HepG2 (cell line): ENCODE data around the gene CENPP.

ENCODE experiments used
- CEBPG ChIP-seq: IDR thresholded peaks from 2 replicates; pipeline ENCODE4 v1.6.1; 2016
- JUND ChIP-seq: sonication (generic); formaldehyde crosslinking; IDR thresholded peaks from 2 replicates; pipeline ENCODE4 v1.8.0; 2022; ENCODE audit warnings: mild to moderate bottlenecking, missing genetic modification reagents
- KDM1A ChIP-seq: IDR thresholded peaks from 2 replicates; pipeline ENCODE4 v1.6.1; 2016; ENCODE audit warnings: missing compliant biosample characterization
- USF2 ChIP-seq, 2 experiments: sonication (generic) in 1 of 2; formaldehyde crosslinking in 1 of 2; IDR thresholded peaks; 2 replicates each; pipeline versions ENCODE4 v1.5.1 to v1.6.1; 2011 to 2020; ENCODE audit warnings: borderline replicate concordance in 1 of 2, low read depth in 1 of 2, low read length in 1 of 2, mild to moderate bottlenecking in 1 of 2, missing genetic modification reagents in 1 of 2, moderate library complexity in 1 of 2
- ZKSCAN8 ChIP-seq: IDR thresholded peaks from 2 replicates; pipeline ENCODE4 v1.6.1; 2016; ENCODE audit warnings: borderline replicate concordance, missing genetic modification reagents, missing compliant biosample characterization
- TF ChIP-seq, protein P1 (sequence below): sonication (generic); formaldehyde crosslinking; IDR thresholded peaks from 2 replicates; pipeline ENCODE4 v1.4.0; 2020; ENCODE audit warnings: missing genetic modification reagents
- TF ChIP-seq, protein P2 (sequence below): sonication (generic); formaldehyde crosslinking; IDR thresholded peaks from 2 replicates; pipeline ENCODE4 v1.5.0; 2020; ENCODE audit warnings: mild to moderate bottlenecking, missing genetic modification reagents, moderate library complexity

DNA sequence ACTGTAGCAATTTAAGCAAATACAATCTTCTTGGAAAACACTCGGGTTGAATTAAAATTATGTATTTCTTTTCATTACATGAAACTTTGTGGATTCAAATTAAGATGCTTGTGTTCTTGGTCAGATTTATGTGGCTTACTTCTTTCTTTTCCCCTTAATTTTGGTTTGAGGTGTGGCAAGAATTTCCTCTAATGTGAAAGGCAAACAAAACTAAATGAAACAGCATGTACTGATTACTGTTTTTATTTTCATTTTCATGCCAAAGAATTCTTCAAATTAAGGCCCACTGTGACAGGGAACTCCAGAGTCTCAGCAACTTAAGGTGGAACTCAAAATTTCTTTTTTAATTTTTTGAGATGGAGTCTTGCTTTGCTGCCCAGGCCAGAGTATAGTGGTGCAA, 98.6 kb downstream of the CENPP start, which contains the start of gene OMD:
- TF ChIP-seq USF2 (IDR thresholded peaks at IDR 0.05; ENCODE audit: low read depth, low read length) (no peak), USF2 (CRISPR knock-in tag; IDR thresholded peaks at IDR 0.05; ENCODE audit: borderline replicate concordance) (no peak), ZKSCAN8 (CRISPR knock-in tag) (no peak), CEBPG (no peak), KDM1A (no peak), JUND (CRISPR knock-in tag) (no peak)
- TF ChIP-seq, protein P1, sequence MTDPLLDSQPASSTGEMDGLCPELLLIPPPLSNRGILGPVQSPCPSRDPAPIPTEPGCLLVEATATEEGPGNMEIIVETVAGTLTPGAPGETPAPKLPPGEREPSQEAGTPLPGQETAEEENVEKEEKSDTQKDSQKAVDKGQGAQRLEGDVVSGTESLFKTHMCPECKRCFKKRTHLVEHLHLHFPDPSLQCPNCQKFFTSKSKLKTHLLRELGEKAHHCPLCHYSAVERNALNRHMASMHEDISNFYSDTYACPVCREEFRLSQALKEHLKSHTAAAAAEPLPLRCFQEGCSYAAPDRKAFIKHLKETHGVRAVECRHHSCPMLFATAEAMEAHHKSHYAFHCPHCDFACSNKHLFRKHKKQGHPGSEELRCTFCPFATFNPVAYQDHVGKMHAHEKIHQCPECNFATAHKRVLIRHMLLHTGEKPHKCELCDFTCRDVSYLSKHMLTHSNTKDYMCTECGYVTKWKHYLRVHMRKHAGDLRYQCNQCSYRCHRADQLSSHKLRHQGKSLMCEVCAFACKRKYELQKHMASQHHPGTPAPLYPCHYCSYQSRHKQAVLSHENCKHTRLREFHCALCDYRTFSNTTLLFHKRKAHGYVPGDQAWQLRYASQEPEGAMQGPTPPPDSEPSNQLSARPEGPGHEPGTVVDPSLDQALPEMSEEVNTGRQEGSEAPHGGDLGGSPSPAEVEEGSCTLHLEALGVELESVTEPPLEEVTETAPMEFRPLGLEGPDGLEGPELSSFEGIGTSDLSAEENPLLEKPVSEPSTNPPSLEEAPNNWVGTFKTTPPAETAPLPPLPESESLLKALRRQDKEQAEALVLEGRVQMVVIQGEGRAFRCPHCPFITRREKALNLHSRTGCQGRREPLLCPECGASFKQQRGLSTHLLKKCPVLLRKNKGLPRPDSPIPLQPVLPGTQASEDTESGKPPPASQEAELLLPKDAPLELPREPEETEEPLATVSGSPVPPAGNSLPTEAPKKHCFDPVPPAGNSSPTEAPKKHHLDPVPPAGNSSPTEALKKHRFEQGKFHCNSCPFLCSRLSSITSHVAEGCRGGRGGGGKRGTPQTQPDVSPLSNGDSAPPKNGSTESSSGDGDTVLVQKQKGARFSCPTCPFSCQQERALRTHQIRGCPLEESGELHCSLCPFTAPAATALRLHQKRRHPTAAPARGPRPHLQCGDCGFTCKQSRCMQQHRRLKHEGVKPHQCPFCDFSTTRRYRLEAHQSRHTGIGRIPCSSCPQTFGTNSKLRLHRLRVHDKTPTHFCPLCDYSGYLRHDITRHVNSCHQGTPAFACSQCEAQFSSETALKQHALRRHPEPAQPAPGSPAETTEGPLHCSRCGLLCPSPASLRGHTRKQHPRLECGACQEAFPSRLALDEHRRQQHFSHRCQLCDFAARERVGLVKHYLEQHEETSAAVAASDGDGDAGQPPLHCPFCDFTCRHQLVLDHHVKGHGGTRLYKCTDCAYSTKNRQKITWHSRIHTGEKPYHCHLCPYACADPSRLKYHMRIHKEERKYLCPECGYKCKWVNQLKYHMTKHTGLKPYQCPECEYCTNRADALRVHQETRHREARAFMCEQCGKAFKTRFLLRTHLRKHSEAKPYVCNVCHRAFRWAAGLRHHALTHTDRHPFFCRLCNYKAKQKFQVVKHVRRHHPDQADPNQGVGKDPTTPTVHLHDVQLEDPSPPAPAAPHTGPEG (CRISPR knock-in tag), result no peak
- TF ChIP-seq, protein P2, sequence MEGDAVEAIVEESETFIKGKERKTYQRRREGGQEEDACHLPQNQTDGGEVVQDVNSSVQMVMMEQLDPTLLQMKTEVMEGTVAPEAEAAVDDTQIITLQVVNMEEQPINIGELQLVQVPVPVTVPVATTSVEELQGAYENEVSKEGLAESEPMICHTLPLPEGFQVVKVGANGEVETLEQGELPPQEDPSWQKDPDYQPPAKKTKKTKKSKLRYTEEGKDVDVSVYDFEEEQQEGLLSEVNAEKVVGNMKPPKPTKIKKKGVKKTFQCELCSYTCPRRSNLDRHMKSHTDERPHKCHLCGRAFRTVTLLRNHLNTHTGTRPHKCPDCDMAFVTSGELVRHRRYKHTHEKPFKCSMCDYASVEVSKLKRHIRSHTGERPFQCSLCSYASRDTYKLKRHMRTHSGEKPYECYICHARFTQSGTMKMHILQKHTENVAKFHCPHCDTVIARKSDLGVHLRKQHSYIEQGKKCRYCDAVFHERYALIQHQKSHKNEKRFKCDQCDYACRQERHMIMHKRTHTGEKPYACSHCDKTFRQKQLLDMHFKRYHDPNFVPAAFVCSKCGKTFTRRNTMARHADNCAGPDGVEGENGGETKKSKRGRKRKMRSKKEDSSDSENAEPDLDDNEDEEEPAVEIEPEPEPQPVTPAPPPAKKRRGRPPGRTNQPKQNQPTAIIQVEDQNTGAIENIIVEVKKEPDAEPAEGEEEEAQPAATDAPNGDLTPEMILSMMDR (CRISPR knock-in tag), result no peak
